ENCODE data around the gene CACNA1S.
A peak's percentile ranks its signal among the peaks of the same experiment; 100 is the strongest.

CACNA1S gene

DNA sequence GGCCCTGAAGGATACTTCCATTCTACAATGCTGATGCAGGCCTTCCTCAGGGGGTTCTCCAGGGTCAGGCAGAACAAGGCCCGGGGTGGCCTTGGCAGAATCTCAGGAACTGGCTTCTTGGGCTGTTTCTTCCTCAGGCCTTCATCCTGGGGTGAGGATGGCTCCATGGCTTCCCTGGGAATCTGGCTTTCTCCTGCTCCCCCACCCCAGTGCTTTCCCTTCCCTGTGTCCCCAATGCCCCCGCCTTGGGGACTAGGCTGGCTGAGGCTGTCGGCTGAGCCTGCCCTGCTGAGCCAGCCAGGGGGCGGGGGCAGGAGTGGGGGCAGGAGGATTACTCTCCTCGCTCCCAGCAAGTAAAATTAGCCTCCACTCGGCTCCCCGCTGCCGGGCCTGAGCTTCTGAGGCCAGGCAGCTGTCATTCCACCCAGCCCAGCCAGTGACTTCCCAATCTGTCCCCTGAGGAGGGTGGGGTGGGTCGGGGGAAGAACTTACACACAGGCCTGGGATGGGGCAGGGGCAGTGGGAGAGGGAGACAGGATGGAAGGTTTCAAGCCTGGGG is at the start of gene CACNA1S:
Gene CACNA1S, minus strand, starts transcription at position 254 of the 559 bp plus-strand sequence. Its CDS starts 87 bp downstream, at position 167.
- peak; percentile 41 to 60 for DNase-seq

- no peak for DNase-seq
These were observed 45.7 kb upstream of the CACNA1S start for GRCh38 chr1:201157949-201158348.

- DNase-seq, result no peak
These were observed 44.6 kb upstream of the CACNA1S start for GRCh38 chr1:201156819-201157218.

DNA sequence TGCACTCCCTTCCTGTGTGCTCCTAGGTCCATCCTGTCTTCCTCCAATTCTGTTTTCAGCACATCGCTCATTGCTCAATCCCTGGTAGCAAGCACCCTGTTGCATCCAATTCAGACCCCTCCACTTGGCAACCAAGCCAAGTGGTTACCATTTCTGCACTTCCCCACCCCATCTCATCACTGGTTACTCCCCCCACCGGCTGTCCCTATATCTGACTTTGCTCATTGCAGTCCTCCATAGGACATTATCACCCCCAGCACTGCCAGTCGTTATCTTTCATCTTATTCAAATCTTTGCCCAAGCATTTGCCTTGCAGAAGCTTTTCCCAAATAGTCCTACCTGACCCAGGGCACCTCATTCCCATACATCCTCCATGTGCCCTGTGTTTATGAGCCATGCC is 44.1 kb upstream of the CACNA1S start:
- DNase-seq, result no peak

GRCh38 chr1:201155354-201155753 is 43.1 kb upstream of the CACNA1S start:
- DNase-seq, result no peak

GRCh38 chr1:201154389-201155165 is 42.4 kb upstream of the CACNA1S start, which contains the start of gene TMEM9:
Gene TMEM9, minus strand, starts transcription at chr1:201154474. Its CDS starts 551 bp downstream, at chr1:201153923.
- peak; percentile 64 to 95 for DNase-seq

DNA sequence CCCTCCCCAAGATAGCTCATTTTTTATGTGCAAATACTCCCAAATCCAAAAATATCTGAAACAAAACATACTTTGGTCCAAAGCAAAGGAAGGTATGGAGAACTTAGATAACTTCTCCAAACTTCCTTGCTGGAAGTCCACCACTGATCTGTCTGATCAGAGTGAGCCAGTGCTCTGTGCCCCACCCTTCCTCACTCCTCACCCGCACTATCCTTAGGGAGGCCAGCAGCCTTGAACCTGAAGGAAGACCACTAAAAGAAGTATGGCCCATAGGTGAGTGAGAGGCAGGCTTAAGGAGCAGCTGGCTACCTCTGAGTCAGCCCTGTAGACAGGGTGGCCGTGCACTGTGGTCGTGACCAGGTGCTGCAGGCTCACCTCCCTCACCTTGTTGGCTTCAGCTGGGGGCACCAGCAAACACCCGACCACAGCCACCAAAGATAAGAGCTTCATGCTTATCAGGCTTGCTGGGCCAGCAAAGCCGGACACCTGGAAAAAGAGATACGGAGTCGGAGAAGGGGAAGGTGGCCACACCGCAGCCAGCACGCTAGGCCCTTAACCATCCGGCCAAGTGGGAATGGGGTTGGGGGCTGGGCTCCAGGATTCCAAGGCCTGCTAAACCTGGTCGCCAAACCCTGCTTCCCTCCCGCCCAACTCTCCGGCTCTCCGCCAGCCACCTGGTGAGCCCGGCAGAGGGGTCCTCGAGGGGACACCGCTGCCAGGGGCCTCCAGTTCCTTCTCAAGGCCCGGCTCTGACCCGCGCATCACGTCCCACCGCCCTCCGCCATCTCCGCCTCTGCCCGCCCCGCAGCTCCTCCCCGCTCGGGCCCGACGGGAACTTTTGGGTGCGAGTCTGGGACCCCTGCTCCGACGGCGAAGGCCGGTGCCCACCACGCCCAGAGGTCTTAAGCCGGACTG is 41.5 kb upstream of the CACNA1S start:
- DNase-seq, result no peak

- DNase-seq, result peak in 1 of 2 experiments; percentile 47
These were observed 37.2 kb upstream of the CACNA1S start for GRCh38 chr1:201149400-201149799.

DNA sequence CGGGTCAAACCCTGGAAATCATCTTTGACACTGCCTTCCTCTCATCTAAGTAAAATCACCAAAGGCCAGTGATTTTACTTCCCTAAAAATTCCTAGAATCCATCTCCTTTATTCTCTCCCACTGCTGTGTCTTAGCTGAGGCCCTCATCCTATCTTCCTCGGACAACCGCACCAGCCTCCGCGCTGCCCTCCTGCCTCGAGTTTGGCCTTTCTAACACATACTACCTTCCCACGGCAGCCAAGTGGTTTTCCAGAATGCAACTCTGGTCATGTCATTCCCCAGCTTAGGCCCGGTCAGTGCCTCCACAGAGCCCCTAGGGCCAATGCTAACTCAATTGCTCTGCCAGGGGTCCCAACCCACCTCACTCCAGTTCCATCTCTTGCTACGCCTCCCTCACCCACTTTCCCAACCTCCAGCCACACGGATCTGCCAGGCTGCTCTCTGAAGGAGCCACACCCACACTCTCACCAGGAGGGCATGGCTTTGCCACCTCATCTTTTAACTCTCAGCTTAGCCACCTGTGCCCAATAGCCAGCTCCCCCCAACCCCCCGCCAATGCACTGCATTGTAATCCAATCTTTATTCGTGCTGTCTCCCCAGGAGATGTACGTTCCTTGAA is 35.3 kb upstream of the CACNA1S start:
- DNase-seq, result no peak

DNA sequence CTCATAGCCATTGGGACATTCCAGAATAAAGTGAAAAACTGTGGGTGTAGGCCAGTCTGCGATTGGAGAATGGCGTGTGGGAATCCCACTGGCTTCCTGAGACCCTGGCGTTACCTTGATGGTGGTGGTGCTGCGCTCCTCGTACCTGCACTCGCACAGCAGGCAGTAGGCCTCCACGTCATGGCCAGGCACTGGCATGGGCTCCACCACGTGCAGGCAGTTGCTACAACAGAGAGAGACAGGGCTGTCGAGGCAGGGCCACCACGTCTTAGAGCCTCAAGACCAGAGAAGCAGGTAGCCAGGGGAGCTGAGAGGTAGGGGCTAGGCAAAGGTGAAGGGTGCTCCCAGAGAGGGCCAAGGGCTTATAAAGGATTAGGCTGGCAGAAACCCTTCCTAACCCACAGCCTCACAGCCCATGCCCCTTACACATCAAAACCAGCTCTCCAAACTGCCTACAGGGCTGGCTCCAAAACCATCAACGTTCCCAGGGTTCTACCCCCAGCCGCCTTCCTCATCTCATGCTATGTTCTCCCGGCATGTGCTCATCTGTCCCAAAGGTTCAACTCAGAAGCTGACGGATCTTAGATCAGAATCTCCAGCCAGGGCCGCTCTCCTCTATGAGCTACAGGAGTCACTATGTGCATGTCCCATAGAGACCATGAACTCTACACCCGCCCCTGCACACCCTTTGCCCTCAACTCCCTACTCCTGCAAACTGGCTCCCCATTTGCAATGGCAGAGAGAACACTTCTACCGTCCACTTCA is 34.6 kb upstream of the CACNA1S start:
- no peak for DNase-seq

GRCh38 chr1:201145816-201146215 is 33.6 kb upstream of the CACNA1S start:
- DNase-seq, result no peak

GRCh38 chr1:201145132-201145531 is 32.9 kb upstream of the CACNA1S start:
- DNase-seq, result peak in 1 of 2 experiments; percentile 54

GRCh38 chr1:201144701-201145100 is 32.5 kb upstream of the CACNA1S start:
- no peak for DNase-seq

- no peak for DNase-seq
These were observed 31.8 kb upstream of the CACNA1S start for GRCh38 chr1:201143726-201144635.

GRCh38 chr1:201142849-201143725 is 30.9 kb upstream of the CACNA1S start:
- no peak for DNase-seq

DNA sequence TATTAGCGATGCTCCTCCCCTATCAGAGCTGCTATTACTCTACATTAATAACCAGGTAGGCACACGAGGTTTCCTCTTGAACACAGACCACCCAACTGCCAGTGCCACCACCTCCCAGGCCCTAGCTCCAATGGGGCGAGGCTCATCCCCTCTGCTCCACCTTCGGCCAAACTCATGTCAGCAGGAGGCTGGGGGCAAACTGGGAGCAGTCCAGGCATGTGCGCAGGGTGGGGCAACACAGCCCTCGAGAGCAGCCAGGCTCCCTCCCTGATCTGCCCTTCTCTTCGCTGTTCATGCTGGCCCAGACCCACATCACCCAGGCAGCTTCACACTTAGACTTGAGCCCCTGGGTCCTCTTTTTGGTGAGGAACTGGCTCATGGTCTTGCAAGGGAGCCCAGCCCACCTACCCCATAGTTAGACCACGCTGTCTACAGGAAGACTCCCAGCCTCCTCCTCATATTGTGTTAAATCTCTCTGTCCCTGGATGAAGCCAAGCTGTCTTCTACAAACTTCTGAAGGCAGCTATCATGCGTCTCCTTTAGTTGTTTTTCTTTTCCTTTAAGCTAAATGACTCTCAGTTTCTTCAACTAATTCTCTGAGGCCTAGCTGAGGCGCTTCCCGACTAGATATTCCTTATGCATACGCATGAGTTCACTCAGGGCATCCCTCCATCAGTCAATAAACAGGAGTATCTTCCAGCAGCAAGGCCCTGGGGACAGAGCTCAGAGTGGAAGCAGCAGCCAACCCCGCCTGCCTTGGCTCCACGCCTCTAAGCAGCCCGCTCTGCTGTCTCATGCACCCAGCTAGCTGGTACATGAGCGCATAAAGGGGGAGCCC is 30.0 kb upstream of the CACNA1S start:
- DNase-seq, result no peak

- no peak for DNase-seq
These were observed 29.2 kb upstream of the CACNA1S start for GRCh38 chr1:201141418-201141817.

GRCh38 chr1:201140941-201141260 is 28.7 kb upstream of the CACNA1S start:
- no peak for DNase-seq

Measured in NCI-H524 (cell line).